Activated effector memory CD4-positive, alpha-beta T cell treated with Interleukin-2 at 50 U/mL for 16 hours (primary cell): ENCODE data around the gene P3H2.

ENCODE experiments used
- DNase-seq: peaks from one replicate; pipeline ENCODE4 v3.0.0-alpha.2; 2020

P3H2 gene

GRCh38 chr3:190122198-190122771 lies 1.6 kb upstream of the P3H2 start:
- DNase-seq, result no peak

GRCh38 chr3:190121383-190121782 lies 686 bp upstream of the P3H2 start:
- no peak for DNase-seq

DNA sequence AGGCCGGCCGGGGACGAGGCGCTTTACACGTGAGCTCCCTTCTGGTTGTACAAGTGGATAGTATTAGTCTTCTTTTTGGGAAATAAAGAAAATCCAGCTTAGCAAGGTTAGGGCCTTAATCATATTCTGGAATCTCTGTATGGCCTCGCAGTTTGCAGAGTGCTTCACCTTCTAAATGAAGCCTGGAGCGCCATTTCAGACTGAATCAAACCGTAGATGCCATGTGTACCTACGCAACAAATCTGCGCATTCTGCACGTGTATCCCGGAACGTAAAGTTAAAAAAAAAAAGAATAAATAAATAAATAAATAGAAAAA lies 322 bp upstream of the P3H2 start:
- DNase-seq, result no peak

GRCh38 chr3:190119461-190120268 lies 1.0 kb downstream of the P3H2 start:
- no peak for DNase-seq

GRCh38 chr3:190118438-190118837 lies 2.3 kb downstream of the P3H2 start:
- DNase-seq, result no peak

GRCh38 chr3:190117981-190118380 lies 2.7 kb downstream of the P3H2 start:
- DNase-seq, result no peak

GRCh38 chr3:190116551-190117067 lies 4.1 kb downstream of the P3H2 start:
- no peak for DNase-seq

GRCh38 chr3:190110826-190111225 lies 9.9 kb downstream of the P3H2 start:
- no peak for DNase-seq

DNA sequence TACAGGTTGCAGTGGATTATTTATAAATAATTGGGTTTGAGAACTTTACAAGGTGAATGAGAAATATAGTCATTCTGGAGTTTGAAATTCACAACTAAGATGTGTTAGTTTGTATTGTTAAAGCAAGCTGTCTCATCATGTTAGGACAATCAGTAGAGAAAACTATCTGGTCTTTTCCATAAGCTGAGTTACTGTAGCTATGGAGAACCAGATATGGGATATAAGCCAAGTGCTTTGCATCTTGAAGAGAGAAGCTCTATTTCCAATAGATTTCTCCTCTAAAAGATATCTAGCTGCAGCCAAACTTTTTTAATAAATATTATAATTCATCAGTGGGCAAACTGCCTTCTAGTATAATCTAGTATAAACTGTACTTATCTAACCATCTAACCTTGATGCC lies 11.3 kb downstream of the P3H2 start:
- DNase-seq, result no peak

- DNase-seq, result no peak
These were observed 11.9 kb downstream of the P3H2 start for GRCh38 chr3:190108804-190109203.

DNA sequence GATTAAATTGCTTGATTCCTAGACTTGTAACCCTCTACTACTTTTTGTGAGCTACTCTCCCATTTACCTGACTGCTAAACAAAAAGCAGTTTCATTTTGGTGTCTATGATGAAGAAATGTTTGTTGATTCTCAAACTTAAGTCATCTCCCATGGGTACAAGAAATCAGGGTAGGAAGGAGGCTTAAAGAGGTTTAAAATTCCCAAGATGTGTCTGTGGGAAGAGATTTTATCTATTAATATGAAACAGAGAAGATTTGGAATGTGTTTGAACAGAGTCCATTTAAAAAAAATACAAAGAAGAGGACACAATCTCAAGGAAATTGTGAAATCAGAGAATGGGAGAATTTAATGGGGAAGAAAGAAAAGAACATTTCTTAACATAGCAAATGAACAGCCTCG lies 14.8 kb downstream of the P3H2 start:
- no peak for DNase-seq

DNA sequence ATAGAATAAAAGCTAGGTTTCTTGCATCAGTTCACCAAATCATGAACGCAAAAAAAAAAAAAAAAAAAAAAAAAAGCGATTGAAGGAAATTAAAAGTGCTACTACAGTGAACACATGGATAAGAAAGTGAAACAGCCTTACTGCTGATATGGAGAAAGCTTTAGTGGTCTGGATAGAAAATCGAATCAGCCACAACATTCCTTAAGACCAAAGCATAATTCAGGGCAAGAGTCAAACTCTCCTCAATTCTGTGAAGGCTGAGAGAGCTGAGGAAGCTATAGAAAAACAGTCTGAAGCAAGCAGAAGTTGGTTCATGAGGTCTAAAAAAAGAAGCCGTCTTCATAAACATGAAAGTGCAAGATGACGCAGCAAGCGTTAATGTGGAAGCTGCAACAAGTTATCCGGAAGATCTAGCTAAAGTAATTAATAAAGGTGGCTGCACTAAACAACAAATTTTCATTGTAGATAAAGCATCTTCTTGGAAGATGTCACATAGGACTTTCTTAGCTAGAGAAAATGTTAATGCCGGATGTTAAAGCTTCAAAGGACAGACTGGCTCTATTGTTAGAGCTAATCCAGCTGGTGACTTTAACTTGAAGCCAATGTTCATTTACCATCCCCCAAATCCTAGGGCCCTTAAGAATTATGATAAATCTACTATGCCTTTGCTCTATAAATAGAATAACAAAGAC lies 19.2 kb downstream of the P3H2 start:
- no peak for DNase-seq

DNA sequence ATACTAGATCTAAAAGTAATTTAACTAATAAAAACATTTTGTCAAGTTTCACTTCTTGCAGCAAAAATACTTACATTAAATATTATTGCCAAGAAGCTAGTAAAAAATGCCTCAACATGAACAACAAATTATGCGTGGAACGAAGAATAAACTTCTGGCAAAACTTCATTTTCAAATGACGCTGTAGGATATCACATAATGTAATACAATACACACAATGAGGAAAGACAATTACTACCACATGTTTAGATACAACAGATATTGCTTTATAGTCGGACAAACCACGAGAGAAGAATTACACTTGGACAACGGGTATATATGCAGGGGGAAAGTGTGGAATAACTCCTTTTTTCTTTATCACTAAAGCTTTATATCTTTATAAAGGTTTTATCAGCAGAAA lies 21.6 kb downstream of the P3H2 start:
- no peak for DNase-seq

DNA sequence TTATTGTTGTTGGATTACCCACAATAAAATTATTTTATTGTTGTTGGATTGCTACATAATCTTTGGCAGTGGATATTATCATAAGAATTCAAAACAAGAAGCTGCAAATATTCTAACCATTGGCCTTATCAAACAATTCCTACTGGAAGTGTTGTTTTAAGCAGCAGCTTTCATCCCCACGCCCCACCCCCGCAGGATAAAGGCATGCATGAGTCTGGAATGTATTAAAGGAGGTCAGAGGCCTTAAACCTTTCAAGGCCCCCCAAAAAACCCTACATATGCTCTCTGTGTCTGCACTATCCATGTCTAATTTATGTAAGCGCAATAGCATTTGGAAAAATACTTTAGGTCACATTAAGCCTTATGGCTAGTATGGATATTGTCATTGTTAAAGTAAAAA lies 23.1 kb downstream of the P3H2 start:
- DNase-seq, result no peak

- no peak for DNase-seq
These were observed 23.7 kb downstream of the P3H2 start for GRCh38 chr3:190097025-190097424.

DNA sequence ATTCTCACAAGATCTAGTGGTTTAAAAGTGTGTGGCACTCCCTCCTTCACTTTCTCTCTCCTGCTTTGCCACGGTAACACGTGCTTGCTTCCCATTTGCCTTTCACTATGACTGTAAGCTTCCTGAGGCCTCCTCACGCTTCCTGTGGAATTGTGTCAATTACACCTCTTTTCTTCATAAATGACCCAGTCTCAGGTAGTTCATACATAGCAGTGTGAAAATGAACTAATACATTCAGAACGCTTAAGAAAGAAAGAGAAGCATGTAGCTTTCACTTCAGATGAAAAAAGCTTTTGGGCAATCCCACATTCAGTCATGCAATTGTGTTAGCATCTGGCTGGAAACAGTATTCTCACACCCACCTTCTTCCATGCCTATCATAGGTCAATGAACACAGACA lies 24.4 kb downstream of the P3H2 start:
- no peak for DNase-seq

DNA sequence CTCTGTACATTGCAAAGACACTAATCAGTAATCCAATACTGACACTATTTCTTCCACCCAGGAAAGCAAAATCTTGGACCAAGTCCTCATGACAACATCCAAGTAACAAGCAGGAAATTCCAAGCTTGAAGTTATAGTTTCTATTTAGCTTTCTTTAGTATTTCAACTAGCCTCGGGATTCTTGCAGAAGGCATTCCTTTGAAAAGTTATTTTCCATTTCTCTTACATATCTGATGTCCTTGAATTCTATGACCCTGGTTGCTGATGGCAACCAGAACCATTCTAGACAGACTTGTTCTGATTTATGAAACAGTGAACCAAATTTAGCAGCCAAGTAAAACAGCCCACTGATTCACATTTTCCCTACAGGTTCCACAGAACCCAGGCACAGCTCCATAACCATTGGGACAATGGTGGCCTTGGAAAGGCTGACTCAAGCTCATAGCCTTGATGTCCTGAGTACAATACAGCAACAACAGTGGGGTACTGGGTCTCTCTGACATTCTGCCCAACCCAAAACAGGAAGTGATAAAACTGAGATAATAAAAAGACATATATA lies 26.5 kb downstream of the P3H2 start:
- DNase-seq, result no peak

DNA sequence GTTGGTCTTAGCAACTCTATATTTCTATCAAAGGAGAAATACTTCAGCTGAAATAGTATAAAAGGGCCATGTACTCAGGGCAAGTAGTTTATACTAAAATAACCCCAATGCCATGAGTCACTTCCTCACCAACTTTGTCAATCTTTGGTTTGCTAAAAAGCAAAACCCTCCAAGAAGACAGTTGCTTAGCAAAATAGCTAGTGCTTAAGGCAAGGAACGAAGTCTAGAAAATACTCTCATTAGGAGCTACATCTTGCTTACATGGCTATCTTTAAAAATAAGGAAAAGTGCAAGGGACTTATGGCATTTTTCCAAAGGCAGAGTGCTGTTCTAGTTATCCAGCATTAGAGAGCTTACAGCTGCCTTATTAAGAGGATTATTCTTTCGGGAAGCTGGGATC lies 28.4 kb downstream of the P3H2 start:
- no peak for DNase-seq

GRCh38 chr3:190089711-190090110 lies 31.0 kb downstream of the P3H2 start:
- DNase-seq, result no peak

DNA sequence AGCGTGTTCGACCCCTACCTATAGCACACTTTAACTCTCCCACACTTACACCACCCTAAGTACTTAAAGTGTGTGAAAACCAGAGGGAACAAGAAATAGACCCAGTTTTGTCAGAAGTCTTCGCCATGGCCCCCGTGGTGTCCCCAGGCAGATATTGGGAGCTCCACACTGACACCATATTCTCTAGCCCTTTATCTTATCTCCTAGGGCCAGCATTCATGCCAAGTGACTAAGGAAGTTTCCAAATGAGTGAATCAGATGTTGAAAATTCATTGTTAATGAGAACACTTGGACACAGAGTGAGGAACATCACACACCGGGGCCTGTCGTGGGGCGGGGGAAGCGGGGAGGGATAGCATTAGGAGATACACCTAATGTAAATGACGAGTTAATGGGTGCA lies 31.8 kb downstream of the P3H2 start:
- DNase-seq, result no peak

DNA sequence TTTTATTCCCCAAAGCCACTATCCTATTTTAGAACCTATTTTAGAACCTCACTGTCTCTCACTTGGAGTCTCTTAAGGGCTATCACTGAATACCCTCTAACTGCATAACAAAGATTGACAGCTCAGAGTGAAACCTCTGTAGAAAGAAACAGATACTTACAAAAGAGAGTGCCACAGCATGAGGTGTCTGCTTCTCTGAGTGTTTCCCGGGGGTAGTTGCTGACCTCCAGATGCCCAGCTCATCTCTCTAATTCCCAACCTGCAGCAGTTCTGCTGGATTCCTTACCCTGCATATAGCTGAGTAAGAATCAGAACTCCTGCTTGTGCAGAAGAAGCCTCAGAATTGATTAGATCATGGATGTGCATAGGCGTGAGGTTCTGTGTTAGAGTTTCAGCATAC lies 34.5 kb downstream of the P3H2 start:
- no peak for DNase-seq

DNA sequence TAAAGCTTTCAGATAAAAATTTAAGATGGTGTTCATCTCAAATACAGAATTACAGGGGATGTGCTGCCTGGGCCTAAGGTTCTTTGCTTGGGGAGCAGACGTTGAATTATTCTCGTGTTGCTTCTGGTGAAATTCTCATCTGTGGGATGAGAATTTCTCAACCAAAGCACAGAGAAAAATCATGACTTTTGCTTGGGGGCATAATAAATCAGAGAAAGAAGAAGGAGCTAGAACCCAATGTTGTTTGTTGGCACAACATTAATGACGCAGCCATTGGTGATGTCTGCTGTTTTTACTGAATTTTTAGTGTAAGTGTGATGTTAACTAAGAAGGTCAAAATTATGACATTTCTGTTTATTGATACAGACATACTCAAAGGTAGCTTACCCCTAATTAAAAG lies 35.7 kb downstream of the P3H2 start:
- DNase-seq, result no peak

- no peak for DNase-seq
These were observed 37.1 kb downstream of the P3H2 start for GRCh38 chr3:190083635-190084034.

DNA sequence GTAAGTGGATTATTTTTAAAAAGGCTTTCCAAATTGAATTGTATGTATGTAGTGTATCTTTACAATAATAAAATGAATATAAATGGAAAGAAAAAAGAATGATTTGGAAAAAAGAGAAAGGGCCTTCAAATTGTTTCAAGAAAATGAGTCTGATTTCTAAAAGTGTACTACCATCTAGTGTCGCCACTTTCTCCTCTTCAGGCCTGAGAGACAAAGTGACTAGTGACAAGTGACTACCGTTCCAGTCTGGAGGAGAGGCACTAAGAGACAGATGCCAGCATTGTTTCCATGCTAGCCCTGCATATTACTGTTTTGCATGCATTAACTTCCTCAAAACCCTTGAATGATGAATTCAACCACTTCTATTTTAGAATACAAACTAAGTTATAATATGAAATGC lies 39.3 kb downstream of the P3H2 start:
- no peak for DNase-seq
